Right atrium auricular region (tissue), 2 donors: ENCODE measurements around the gene ARID5B. TPM values are rescaled to one million over a fixed set of nuclear protein-coding genes. Genes with fewer than 3 reads are reported as not detected.

ENCODE experiments used
- DNase-seq: peaks from one replicate; pipeline ENCODE4 v3.0.0-alpha.2; 2019; ENCODE audit warnings: low spot score
- H3K27ac ChIP-seq, 2 donors: fragments of 200-600 bp; sonication (generic); 1 replicate in 1 of 2; 2 replicates in 1 of 2; pipeline ENCODE4 v1.5.1; 2016 to 2019
- H3K27me3 ChIP-seq, 2 donors: fragments of 200-600 bp; sonication (generic); one replicate each; pipeline versions ENCODE4 v1.5.1 to v1.6.0; 2017 to 2019
- H3K36me3 ChIP-seq: fragments of 200-600 bp; sonication (generic); one replicate; pipeline ENCODE4 v1.5.1; 2016
- H3K4me1 ChIP-seq, 2 donors: fragments of 200-600 bp; sonication (generic); one replicate each; pipeline versions ENCODE4 v1.5.1 to v1.6.0; 2017 to 2019
- H3K4me3 ChIP-seq, 2 donors: fragments of 200-600 bp; sonication (generic); 1 replicate in 1 of 2; 2 replicates in 1 of 2; pipeline ENCODE4 v1.5.1; 2017 to 2019; ENCODE audit warnings: mild to moderate bottlenecking in 1 of 2, moderate library complexity in 1 of 2
- H3K9me3 ChIP-seq, 2 donors: fragments of 200-600 bp; sonication (generic); one replicate each; pipeline ENCODE4 v1.5.1; 2019
- total RNA-seq, 2 donors: library from RNA; depleted of rRNA; stranded (reverse); fragments of >200 nt; gene quantifications; one replicate each; pipeline ENCODE4 v1.1.0, GENCODE V29; 2016
- TF ChIP-seq, protein P1 (sequence below), 2 donors: fragments of 200-600 bp; sonication (generic); IDR thresholded peaks; one replicate each; pipeline ENCODE4 v1.5.1; 2019; ENCODE audit warnings: antibody characterized with exemption in 2 of 2

Gene ARID5B
- total RNA-seq, 2 donors from 2014 or later = 37.9 to 53.4 TPM

- TF ChIP-seq, protein P1, sequence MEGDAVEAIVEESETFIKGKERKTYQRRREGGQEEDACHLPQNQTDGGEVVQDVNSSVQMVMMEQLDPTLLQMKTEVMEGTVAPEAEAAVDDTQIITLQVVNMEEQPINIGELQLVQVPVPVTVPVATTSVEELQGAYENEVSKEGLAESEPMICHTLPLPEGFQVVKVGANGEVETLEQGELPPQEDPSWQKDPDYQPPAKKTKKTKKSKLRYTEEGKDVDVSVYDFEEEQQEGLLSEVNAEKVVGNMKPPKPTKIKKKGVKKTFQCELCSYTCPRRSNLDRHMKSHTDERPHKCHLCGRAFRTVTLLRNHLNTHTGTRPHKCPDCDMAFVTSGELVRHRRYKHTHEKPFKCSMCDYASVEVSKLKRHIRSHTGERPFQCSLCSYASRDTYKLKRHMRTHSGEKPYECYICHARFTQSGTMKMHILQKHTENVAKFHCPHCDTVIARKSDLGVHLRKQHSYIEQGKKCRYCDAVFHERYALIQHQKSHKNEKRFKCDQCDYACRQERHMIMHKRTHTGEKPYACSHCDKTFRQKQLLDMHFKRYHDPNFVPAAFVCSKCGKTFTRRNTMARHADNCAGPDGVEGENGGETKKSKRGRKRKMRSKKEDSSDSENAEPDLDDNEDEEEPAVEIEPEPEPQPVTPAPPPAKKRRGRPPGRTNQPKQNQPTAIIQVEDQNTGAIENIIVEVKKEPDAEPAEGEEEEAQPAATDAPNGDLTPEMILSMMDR (IDR thresholded peaks at IDR 0.05) = no peak
- H3K27me3 ChIP-seq = no peaks in the 10 kb centered on the region
- no peak for DNase-seq
- H3K36me3 ChIP-seq = no peaks in the 10 kb centered on the region
- H3K4me1 ChIP-seq = no peaks in the 10 kb centered on the region
- no peak overlapping the region for H3K27ac ChIP-seq
- no peaks in the 10 kb centered on the region for H3K9me3 ChIP-seq
- no peak overlapping the region for H3K4me3 ChIP-seq
Observed at GRCh38 chr10:61882621-61883370, 18.7 kb upstream of the ARID5B start.

- Histone ChIP-seq H3K9me3 (no peaks in the 10 kb centered on the region), H3K4me1 (no peaks in the 10 kb centered on the region), H3K4me3 (no peak overlapping the region), H3K27me3 (no peaks in the 10 kb centered on the region), H3K36me3 (no peaks in the 10 kb centered on the region), H3K27ac (no peak overlapping the region)
- no peak for DNase-seq
- TF ChIP-seq, protein P1 (IDR thresholded peaks at IDR 0.05) = no peak
Observed at GRCh38 chr10:61883371-61884025, 18.0 kb upstream of the ARID5B start.

- no peaks in the 10 kb centered on the region for H3K27me3 ChIP-seq
- no peaks in the 10 kb centered on the region for H3K36me3 ChIP-seq
- H3K4me1 ChIP-seq = no peaks in the 10 kb centered on the region
- no peak for DNase-seq
- H3K9me3 ChIP-seq = no peaks in the 10 kb centered on the region
- no peak overlapping the region for H3K4me3 ChIP-seq
- TF ChIP-seq, protein P1 (IDR thresholded peaks at IDR 0.05) = no peak
- H3K27ac ChIP-seq = no peak overlapping the region
Observed at GRCh38 chr10:61887772-61888171, 13.7 kb upstream of the ARID5B start.

DNA sequence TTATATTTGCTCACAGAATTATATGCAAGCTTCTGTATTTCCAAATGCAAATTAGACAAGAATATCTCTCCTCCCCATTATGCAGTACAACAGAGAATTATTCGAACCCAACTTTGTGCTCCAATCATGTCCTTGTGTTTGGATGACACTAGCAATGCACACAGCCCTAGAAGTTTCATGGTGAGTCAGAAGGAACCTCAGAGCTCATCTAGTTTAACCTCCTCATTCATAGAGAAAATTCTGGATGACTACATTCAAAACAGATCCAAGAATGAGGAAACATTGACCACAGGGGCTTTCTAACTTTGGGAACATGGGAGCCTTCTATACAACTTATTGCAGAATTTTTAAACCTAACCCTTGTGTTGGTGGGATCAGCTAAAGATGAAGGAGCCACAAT, 12.8 kb upstream of the ARID5B start:
- no peaks in the 10 kb centered on the region for H3K36me3 ChIP-seq
- TF ChIP-seq, protein P1 (IDR thresholded peaks at IDR 0.05) = no peak
- no peaks in the 10 kb centered on the region for H3K27me3 ChIP-seq
- DNase-seq = no peak
- H3K9me3 ChIP-seq = no peaks in the 10 kb centered on the region
- no peak overlapping the region for H3K27ac ChIP-seq
- H3K4me3 ChIP-seq = no peak overlapping the region
- no peaks in the 10 kb centered on the region for H3K4me1 ChIP-seq

DNA sequence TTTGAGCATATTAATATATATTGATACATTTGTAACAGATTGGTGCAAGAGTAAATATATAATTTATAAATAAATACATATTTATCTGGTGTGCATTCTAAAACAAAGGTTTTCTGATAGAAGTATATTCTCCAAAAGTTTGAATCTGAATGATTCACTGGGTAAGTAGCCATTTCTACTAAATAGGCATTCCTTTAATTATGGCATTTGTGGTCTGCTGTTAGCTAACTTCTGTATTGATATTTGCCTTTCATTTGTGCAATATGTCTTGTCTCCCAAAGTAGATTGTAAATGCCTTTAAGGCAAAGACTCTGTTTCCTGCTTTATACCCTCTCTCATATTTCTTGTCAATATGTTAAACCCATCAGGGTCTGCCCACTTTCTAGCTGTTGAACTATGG, 11.1 kb upstream of the ARID5B start:
- no peak overlapping the region for H3K4me3 ChIP-seq
- no peaks in the 10 kb centered on the region for H3K27me3 ChIP-seq
- no peaks in the 10 kb centered on the region for H3K4me1 ChIP-seq
- H3K27ac ChIP-seq = no peak overlapping the region
- H3K9me3 ChIP-seq = no peaks in the 10 kb centered on the region
- no peaks in the 10 kb centered on the region for H3K36me3 ChIP-seq
- DNase-seq = no peak
- TF ChIP-seq, protein P1 (IDR thresholded peaks at IDR 0.05) = no peak
